HG03280 (cell line): Measurements from ENCODE around the gene SENP5.
"Not testable (repeated sequence)": the region's sequence is repeated elsewhere in the genome, so short reads cannot be mapped to it uniquely, and the experiment has no call there.

Experiments
- ATAC-seq: cut with Tn5 transposase; IDR thresholded peaks from one replicate; pipeline ENCODE4 v1.9.1; 2021; ENCODE audit warnings: mild to moderate bottlenecking, moderate library complexity; ENCODE audit not compliant: unreplicated experiment

SENP5 gene, protein sequence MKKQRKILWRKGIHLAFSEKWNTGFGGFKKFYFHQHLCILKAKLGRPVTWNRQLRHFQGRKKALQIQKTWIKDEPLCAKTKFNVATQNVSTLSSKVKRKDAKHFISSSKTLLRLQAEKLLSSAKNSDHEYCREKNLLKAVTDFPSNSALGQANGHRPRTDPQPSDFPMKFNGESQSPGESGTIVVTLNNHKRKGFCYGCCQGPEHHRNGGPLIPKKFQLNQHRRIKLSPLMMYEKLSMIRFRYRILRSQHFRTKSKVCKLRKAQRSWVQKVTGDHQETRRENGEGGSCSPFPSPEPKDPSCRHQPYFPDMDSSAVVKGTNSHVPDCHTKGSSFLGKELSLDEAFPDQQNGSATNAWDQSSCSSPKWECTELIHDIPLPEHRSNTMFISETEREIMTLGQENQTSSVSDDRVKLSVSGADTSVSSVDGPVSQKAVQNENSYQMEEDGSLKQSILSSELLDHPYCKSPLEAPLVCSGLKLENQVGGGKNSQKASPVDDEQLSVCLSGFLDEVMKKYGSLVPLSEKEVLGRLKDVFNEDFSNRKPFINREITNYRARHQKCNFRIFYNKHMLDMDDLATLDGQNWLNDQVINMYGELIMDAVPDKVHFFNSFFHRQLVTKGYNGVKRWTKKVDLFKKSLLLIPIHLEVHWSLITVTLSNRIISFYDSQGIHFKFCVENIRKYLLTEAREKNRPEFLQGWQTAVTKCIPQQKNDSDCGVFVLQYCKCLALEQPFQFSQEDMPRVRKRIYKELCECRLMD

GRCh38 chr3:196867507-196868296 is at the start of gene SENP5:
SENP5 (plus strand) TSS chr3:196867920; CDS start chr3:196885182, 17,262 bp downstream.
- ATAC-seq = peak; percentile 95

DNA sequence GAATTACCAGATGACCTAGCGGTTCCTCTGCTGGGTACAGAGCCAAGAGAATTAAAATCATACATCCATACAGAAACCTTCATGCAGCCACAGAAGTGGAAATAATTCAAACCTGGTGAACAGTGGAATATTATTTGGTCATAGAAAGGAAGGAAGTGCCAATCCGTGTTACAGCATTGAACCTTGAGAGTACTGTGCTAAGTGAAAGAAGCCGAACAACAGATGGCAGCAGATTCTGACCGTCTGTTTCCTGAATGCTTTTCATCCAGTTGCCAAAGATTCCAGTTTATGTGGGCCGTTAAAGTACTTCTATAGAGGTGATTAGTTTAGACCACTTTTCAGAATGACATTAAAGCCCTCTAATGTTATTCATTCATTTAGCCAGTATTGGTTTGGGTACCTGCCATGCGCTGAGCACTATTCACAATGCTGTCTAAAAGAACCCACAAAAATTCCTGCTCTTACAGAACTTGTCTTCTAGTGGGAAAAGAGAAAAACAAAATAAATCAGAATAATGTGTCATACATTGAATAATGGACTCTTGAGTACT is 45.8 kb upstream of the SENP5 start:
- ATAC-seq = no peak

DNA sequence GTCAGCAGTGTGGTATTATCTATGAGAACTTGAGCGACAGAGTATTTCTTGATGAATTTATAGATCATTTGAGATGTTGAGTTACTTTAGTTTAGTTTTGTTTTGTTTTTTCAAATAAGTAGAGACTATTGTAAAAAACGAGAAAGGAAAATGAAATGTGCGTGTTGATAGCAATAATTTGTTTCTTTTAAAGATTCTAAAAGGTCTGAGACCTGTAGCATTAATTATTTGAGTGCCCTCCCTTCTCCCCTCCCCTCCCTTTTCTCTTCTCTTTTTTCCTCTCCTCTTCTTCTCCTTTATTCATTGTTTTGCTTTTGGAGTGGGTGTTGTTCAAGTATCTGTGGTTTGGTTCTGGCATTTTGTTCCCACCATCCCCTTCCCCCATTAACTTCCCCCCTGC is 38.1 kb upstream of the SENP5 start:
- not testable (repeated sequence) for ATAC-seq

DNA sequence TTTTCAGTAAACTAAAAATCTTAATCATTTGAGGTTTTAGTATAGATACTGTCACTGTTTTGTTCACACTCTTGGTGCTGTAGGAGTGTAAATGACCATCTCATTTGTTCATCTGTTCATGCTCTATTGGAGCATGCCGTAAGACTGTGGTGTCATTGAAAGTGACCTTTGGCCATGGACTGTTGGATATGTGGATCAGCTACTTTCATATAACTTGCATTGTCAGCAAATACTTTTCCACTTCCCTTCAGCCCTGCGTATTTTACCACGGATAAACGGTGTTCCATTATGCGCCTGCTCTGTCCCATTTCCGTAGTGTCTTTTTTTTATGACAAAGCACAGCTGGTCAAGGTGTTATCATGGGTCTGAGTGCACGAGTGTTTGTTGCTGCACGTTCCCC is 32.6 kb upstream of the SENP5 start:
- ATAC-seq = no peak

- not testable (repeated sequence) for ATAC-seq
Measured at GRCh38 chr3:196836626-196837025, 31.1 kb upstream of the SENP5 start.

DNA sequence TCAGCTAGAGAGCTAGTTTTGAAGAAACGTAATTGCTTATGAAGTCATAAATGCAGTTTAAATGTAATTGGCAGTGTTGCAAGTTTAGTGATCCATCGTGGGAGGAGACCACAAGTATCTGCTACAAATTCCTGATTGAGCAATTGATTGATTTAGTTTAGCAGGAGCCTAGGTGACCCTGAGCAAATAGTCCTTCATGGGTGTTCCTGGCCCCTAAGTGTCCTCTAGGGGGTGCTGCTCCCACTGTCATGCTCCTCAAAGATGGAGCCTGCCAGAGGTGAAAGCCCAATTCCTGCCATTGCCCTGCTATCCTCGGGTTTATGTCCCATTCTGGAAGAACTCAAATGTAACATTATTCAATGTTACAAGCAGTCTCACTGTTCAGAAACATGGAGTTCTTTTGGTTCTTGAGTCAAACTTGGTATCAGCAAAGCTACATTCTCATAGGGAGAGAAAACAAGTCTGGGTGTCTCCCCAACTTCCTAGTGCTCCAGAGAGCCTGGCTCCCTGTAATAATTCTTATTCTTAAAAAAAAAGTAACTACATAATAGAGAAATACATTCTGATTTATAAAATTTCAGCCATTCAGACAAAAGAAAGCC is 29.8 kb upstream of the SENP5 start:
- ATAC-seq = peak; percentile 78

DNA sequence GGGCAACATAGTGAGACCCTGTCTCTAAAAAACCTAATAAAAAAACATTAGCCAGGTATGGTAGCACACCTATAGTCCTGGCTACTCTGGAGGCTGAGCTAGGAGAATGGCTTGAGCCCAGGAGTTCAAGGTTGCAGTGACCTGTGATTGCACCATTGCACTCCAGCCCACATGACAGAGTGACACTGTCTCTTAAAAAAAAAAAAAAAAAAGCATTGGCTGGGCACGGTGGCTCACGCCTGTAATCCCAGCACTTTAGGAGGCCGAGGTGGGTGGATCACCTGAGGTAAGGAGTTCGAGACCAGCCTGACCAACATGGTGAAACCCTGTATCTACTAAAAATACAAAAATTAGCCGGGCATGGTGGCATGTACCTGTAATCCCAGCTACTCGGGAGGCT is 28.4 kb upstream of the SENP5 start:
- not testable (repeated sequence) for ATAC-seq

DNA sequence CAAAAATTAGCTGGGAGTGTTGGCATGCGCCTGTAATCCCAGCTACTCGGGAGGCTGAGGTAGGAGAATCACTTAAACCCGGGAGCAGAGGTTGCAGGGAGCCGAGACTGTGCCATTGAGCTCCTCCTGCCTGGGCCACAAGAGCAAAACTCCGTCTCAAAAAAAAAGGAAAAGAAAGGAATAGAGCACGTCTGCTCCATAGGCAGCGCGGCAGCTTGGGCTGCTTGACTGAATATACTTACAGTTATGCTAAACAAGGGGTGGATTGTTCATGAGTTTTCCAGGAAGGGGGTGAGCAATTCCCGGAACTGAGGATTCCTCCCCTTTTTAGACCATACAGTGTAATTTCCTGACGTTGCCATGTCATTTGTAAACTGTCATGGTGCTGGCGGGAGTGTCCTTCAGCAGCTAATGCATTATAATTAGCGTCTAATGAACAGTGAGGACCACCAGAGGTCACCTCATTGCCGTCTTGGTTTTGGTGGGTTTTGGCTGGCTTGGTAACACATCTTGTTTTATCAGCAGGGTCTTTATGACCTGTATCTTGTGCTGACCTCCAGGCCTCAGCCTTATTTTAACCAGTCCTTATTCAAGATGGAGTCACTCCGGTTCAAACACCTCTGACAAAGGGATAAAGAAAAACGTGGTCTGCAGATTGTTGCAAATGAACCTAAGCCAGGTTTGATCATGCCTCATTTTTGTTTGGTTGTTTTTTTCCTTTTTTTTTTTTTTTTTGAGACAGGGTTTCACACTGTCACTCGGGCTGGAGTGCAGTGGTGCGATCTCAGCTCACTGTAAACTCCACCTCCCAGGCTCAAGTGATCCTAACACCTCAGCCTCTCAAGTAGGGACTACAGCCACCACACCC is 24.9 kb upstream of the SENP5 start:
- ATAC-seq = no peak

- no peak for ATAC-seq
Measured at GRCh38 chr3:196843435-196844110, 24.1 kb upstream of the SENP5 start.

- not testable (repeated sequence) for ATAC-seq
Measured at GRCh38 chr3:196844235-196845219, 23.2 kb upstream of the SENP5 start.

DNA sequence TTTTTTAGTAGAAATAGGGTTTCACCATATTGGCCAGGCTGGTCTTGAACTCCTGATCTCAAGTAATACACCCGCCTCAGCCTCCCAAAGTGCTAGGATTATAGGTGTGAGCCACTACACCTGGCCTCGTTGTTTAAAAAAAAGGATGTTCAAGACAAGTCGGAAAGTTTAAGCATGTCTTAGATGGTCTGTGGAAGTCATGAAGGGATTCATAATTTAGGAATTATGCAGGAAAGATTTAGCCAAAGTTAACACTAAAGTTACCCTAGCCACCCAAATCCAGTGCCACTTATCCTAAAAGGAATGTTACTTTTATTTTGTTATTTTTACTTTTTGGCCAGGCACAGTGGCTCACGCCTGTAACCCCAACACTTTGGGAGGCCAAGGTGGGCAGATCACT is 19.3 kb upstream of the SENP5 start:
- not testable (repeated sequence) for ATAC-seq

DNA sequence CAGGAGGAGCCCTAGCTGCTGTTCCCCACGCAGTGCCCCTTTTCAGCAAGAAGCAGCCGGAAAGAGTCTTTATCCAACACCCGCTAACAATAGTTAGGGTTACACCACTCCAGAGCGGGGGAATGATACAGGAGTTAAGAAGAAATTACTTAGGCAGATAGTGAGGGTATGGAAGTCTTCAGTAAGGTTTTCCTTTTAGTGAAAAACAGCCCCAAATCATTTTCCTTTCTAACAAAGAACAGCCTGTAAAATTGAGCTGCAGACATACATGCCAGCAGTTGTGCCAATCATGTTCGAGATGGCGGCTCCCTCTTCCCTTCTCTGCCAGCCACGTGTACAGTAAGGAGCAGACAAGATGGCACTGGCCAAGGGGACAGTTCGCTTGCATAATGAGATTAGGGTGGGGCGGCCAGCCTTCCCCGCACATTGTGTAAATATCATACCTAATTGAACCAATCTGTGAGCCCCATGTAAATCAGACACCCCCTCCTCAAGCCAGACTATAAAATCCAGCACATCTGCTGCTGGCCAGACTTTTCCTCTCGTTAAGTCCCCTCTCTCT is 18.5 kb upstream of the SENP5 start:
- no peak for ATAC-seq

- not testable (repeated sequence) for ATAC-seq
Measured at GRCh38 chr3:196863000-196863399, 4.7 kb upstream of the SENP5 start.

- ATAC-seq = no peak
Measured at GRCh38 chr3:196867155-196867506, 589 bp upstream of the SENP5 start.

DNA sequence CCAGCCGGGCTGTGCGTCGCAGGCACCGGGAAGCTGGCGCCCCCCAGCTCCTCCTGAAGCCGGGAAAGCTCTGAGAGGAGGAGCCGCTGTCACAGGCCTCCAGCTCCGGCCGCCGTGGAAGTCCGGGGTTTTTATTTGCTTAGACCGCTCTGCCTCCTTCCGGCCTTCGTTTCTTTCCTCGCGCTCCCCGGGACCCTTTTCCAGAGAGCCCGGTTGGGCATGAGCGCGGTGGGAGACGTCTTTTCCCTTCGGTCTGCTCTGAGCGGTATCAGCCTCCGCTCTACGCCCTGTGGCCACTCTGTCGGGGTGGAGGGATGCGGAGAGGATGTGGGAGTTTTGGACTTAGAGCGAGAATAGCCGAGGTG is 559 bp downstream of the SENP5 start:
- peak; percentile 18 for ATAC-seq

DNA sequence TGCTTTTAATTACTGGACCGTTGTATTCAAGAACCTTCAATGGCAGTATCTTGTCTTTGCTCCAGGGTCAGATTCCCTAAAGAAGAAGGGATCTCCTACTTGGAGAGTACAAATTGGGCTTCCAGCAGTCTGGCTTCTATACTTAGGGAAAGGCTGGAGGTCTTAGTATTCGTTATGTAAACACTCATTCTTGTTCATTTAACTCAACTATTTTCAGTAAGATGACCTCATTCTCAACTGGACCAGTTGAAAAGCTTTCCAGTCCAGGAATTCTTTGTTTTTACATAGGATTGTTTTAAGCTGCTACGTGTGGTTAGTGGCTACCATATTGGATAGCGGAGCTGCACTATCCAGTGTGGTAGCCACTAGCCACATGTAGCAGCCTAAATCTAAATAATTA is 4.6 kb downstream of the SENP5 start:
- no peak for ATAC-seq

- not testable (repeated sequence) for ATAC-seq
Measured at GRCh38 chr3:196874511-196875094, 6.9 kb downstream of the SENP5 start.
